ENCODE measurements around the gene ADAMTS19.

- TF ChIP-seq CSDC2 (CRISPR knock-in tag; IDR thresholded peaks at IDR 0.05) (no peak), ZNF8 (CRISPR knock-in tag; IDR thresholded peaks at IDR 0.05) (no peak), RARB (CRISPR knock-in tag; IDR thresholded peaks at IDR 0.05) (no peak), ZFP30 (CRISPR knock-in tag; IDR thresholded peaks at IDR 0.05) (no peak), PPARA (CRISPR knock-in tag; IDR thresholded peaks at IDR 0.05; ENCODE audit: borderline replicate concordance) (no peak), CSRNP3 (CRISPR knock-in tag; IDR thresholded peaks at IDR 0.05) (no peak), ZC3H10 (CRISPR knock-in tag; IDR thresholded peaks at IDR 0.05) (no peak), ZFP3 (CRISPR knock-in tag; IDR thresholded peaks at IDR 0.05) (no peak), GLIS3 (CRISPR knock-in tag; IDR thresholded peaks at IDR 0.05) (no peak), ESRRG (CRISPR knock-in tag; IDR thresholded peaks at IDR 0.05) (no peak)
- TF ChIP-seq, protein P1, sequence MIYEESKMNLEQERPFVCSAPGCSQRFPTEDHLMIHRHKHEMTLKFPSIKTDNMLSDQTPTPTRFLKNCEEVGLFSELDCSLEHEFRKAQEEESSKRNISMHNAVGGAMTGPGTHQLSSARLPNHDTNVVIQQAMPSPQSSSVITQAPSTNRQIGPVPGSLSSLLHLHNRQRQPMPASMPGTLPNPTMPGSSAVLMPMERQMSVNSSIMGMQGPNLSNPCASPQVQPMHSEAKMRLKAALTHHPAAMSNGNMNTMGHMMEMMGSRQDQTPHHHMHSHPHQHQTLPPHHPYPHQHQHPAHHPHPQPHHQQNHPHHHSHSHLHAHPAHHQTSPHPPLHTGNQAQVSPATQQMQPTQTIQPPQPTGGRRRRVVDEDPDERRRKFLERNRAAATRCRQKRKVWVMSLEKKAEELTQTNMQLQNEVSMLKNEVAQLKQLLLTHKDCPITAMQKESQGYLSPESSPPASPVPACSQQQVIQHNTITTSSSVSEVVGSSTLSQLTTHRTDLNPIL (CRISPR knock-in tag; IDR thresholded peaks at IDR 0.05; ENCODE audit: low read depth) = no peak
- TF ChIP-seq, protein P2, sequence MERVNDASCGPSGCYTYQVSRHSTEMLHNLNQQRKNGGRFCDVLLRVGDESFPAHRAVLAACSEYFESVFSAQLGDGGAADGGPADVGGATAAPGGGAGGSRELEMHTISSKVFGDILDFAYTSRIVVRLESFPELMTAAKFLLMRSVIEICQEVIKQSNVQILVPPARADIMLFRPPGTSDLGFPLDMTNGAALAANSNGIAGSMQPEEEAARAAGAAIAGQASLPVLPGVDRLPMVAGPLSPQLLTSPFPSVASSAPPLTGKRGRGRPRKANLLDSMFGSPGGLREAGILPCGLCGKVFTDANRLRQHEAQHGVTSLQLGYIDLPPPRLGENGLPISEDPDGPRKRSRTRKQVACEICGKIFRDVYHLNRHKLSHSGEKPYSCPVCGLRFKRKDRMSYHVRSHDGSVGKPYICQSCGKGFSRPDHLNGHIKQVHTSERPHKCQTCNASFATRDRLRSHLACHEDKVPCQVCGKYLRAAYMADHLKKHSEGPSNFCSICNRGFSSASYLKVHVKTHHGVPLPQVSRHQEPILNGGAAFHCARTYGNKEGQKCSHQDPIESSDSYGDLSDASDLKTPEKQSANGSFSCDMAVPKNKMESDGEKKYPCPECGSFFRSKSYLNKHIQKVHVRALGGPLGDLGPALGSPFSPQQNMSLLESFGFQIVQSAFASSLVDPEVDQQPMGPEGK (CRISPR knock-in tag; IDR thresholded peaks at IDR 0.05; ENCODE audit: borderline replicate concordance) = no peak
- TF ChIP-seq, protein P3, sequence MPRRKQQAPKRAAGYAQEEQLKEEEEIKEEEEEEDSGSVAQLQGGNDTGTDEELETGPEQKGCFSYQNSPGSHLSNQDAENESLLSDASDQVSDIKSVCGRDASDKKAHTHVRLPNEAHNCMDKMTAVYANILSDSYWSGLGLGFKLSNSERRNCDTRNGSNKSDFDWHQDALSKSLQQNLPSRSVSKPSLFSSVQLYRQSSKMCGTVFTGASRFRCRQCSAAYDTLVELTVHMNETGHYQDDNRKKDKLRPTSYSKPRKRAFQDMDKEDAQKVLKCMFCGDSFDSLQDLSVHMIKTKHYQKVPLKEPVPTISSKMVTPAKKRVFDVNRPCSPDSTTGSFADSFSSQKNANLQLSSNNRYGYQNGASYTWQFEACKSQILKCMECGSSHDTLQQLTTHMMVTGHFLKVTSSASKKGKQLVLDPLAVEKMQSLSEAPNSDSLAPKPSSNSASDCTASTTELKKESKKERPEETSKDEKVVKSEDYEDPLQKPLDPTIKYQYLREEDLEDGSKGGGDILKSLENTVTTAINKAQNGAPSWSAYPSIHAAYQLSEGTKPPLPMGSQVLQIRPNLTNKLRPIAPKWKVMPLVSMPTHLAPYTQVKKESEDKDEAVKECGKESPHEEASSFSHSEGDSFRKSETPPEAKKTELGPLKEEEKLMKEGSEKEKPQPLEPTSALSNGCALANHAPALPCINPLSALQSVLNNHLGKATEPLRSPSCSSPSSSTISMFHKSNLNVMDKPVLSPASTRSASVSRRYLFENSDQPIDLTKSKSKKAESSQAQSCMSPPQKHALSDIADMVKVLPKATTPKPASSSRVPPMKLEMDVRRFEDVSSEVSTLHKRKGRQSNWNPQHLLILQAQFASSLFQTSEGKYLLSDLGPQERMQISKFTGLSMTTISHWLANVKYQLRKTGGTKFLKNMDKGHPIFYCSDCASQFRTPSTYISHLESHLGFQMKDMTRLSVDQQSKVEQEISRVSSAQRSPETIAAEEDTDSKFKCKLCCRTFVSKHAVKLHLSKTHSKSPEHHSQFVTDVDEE (CRISPR knock-in tag; IDR thresholded peaks at IDR 0.05) = no peak
These were observed 279.7 kb downstream of the ADAMTS19 start for GRCh38 chr5:129739773-129740172.

All from SK-N-SH treated with all-trans-retinoic acid at 6 μM for 48 hours (cell line).